ENCODE data around the gene ACKR2.

ACKR2 gene

DNA sequence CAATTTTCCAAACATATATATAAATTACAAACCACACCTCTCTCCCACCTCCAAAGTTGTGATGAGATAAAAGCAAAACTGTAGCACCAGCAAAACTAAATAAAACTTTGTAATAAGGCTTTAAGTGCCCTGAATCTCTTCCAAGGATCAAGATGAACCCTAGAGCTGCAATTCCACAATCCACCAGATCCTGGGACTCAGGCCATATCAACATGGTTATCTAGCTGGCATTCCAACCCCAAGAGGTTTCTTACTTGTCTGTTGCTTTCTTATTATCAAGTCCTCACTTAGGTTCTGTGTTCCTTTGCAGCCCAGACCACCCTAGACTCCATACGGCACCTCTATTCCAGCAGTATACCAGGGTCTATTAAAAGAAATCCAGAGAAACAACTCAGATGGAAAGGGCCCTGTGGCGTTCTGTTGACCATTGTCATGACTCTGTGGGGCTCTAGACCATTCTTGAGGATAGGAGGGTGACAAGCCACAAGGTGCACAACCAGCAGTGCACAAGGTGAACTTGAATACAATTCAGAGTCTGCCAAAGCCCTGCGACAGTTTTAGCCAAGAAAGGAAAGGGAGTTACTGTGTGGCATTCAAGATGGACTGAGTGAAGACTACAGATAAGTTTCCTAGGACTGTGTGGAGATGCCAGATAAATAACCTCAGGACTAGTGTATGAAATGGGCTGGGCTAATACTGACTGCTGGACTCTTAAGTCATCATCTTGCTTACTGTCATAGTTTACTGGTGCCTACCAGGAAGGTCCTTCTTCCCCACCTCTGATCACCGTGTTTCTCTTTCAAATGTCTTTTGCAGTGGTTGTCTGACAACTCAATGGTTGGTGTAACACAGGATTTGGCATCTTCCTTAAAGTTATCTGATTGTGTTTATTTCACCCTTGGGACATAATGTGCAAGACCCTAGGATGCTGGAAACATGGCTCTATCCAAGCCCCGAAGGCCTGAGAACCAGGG is 27.2 kb downstream of the ACKR2 start:
- no peaks in the 10 kb centered on the region for H3K36me3 ChIP-seq (ENCODE audit: insufficient read depth, low read length)
- H4K20me1 ChIP-seq (ENCODE audit: insufficient read depth, low read length): no peaks in the 10 kb centered on the region
- H3K27me3 ChIP-seq (ENCODE audit: insufficient read depth, low read length, poor library complexity): no peaks in the 10 kb centered on the region
- H3K9ac ChIP-seq (ENCODE audit: low read depth, low read length): no peak overlapping the region
- no peak overlapping the region for H3K4me3 ChIP-seq (ENCODE audit: low read depth in 1 of 2, low read length in 2 of 2)
- no peak overlapping the region for H2AFZ ChIP-seq (ENCODE audit: low read depth, low read length)
- ATAC-seq (ENCODE audit: insufficient read depth, low read depth) (no peak), DNase-seq (no peak)
- no peak overlapping the region for H3K27ac ChIP-seq (ENCODE audit: low read length)
- TF ChIP-seq, protein P1, sequence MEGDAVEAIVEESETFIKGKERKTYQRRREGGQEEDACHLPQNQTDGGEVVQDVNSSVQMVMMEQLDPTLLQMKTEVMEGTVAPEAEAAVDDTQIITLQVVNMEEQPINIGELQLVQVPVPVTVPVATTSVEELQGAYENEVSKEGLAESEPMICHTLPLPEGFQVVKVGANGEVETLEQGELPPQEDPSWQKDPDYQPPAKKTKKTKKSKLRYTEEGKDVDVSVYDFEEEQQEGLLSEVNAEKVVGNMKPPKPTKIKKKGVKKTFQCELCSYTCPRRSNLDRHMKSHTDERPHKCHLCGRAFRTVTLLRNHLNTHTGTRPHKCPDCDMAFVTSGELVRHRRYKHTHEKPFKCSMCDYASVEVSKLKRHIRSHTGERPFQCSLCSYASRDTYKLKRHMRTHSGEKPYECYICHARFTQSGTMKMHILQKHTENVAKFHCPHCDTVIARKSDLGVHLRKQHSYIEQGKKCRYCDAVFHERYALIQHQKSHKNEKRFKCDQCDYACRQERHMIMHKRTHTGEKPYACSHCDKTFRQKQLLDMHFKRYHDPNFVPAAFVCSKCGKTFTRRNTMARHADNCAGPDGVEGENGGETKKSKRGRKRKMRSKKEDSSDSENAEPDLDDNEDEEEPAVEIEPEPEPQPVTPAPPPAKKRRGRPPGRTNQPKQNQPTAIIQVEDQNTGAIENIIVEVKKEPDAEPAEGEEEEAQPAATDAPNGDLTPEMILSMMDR (IDR thresholded peaks at IDR 0.05; ENCODE audit: borderline replicate concordance, extremely low read depth, low read length, poor library complexity, severe bottlenecking): no peak
- no peak for TF ChIP-seq EZH2 (IDR thresholded peaks at IDR 0.05; ENCODE audit: borderline replicate concordance, low read depth, low read length, severe bottlenecking)
- H3K9me3 ChIP-seq (ENCODE audit: insufficient read depth, low read length, severe bottlenecking): no peaks in the 10 kb centered on the region
- H3K79me2 ChIP-seq (ENCODE audit: insufficient read depth, low read length): no peaks in the 10 kb centered on the region
- no peak overlapping the region for H3K4me2 ChIP-seq (ENCODE audit: insufficient read depth, low read length)
- H3K4me1 ChIP-seq (ENCODE audit: insufficient read depth, low read length): no peaks in the 10 kb centered on the region

DNA sequence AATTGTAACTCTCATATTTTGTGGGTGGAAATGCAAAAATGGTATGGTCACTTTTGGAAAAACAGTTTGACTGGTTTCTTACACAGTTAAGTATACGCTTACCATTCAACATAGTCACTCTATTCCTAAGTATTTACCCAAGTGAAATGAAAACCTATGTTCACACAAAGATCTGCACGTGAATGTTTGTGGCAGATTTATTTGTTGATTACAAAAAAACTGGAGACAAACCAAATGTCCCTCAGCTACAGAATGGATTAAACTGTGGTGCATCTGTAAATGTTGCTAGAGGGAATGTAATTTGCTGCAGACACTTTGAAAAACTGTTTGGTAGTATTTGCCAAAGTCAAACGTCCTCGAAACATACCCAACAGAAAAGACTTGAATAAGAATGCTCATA is 29.3 kb downstream of the ACKR2 start:
- H3K79me2 ChIP-seq (ENCODE audit: insufficient read depth, low read length): no peaks in the 10 kb centered on the region
- no peaks in the 10 kb centered on the region for H3K27me3 ChIP-seq (ENCODE audit: insufficient read depth, low read length, poor library complexity)
- H2AFZ ChIP-seq (ENCODE audit: low read depth, low read length): no peak overlapping the region
- ATAC-seq (ENCODE audit: insufficient read depth, low read depth) (no peak), DNase-seq (no peak)
- TF ChIP-seq EZH2 (IDR thresholded peaks at IDR 0.05; ENCODE audit: borderline replicate concordance, low read depth, low read length, severe bottlenecking): no peak
- TF ChIP-seq, protein P1 (IDR thresholded peaks at IDR 0.05; ENCODE audit: borderline replicate concordance, extremely low read depth, low read length, poor library complexity, severe bottlenecking): no peak
- no peaks in the 10 kb centered on the region for H4K20me1 ChIP-seq (ENCODE audit: insufficient read depth, low read length)
- no peak overlapping the region for H3K4me2 ChIP-seq (ENCODE audit: insufficient read depth, low read length)
- H3K9me3 ChIP-seq (ENCODE audit: insufficient read depth, low read length, severe bottlenecking): no peaks in the 10 kb centered on the region
- H3K4me3 ChIP-seq (ENCODE audit: low read depth in 1 of 2, low read length in 2 of 2): no peak overlapping the region
- no peak overlapping the region for H3K27ac ChIP-seq (ENCODE audit: low read length)
- no peaks in the 10 kb centered on the region for H3K4me1 ChIP-seq (ENCODE audit: insufficient read depth, low read length)
- H3K9ac ChIP-seq (ENCODE audit: low read depth, low read length): no peak overlapping the region
- no peaks in the 10 kb centered on the region for H3K36me3 ChIP-seq (ENCODE audit: insufficient read depth, low read length)

DNA sequence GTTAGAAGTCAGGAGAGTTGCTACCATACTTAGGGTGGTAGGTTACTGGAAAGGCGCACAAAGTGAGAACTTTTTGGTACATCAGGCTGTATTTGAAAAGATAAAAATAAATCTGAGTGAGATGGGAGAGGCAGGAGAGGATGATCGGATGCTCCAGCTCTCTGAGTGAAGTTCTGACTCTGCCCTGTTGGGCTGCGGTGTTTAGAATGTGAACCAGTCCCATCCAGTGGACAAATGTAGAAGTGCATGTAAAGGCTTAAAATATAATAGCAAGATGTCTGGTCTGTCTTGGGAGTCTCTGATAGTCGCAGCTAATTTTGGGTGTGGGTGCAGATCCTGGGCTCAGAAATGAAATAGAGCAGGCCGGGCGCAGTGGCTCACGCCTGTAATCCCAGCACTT is 30.4 kb downstream of the ACKR2 start:
- Histone ChIP-seq H3K9me3 (ENCODE audit: insufficient read depth, low read length, severe bottlenecking) (no peaks in the 10 kb centered on the region), H2AFZ (ENCODE audit: low read depth, low read length) (no peak overlapping the region), H3K9ac (ENCODE audit: low read depth, low read length) (no peak overlapping the region), H3K79me2 (ENCODE audit: insufficient read depth, low read length) (no peaks in the 10 kb centered on the region), H3K27me3 (ENCODE audit: insufficient read depth, low read length, poor library complexity) (no peaks in the 10 kb centered on the region), H3K27ac (ENCODE audit: low read length) (no peak overlapping the region), H4K20me1 (ENCODE audit: insufficient read depth, low read length) (no peaks in the 10 kb centered on the region), H3K36me3 (ENCODE audit: insufficient read depth, low read length) (no peaks in the 10 kb centered on the region), H3K4me1 (ENCODE audit: insufficient read depth, low read length) (no peaks in the 10 kb centered on the region), H3K4me3 (ENCODE audit: low read depth in 1 of 2, low read length in 2 of 2) (no peak overlapping the region), H3K4me2 (ENCODE audit: insufficient read depth, low read length) (no peak overlapping the region)
- ATAC-seq (ENCODE audit: insufficient read depth, low read depth): peak; percentile 93
- TF ChIP-seq EZH2 (IDR thresholded peaks at IDR 0.05; ENCODE audit: borderline replicate concordance, low read depth, low read length, severe bottlenecking): no peak
- TF ChIP-seq, protein P1 (IDR thresholded peaks at IDR 0.05; ENCODE audit: borderline replicate concordance, extremely low read depth, low read length, poor library complexity, severe bottlenecking): peak; percentile 66
- DNase-seq: peak; percentile 28

Data from DND-41 (cell line).